ENCODE measurements around the gene TBC1D4.

DNA sequence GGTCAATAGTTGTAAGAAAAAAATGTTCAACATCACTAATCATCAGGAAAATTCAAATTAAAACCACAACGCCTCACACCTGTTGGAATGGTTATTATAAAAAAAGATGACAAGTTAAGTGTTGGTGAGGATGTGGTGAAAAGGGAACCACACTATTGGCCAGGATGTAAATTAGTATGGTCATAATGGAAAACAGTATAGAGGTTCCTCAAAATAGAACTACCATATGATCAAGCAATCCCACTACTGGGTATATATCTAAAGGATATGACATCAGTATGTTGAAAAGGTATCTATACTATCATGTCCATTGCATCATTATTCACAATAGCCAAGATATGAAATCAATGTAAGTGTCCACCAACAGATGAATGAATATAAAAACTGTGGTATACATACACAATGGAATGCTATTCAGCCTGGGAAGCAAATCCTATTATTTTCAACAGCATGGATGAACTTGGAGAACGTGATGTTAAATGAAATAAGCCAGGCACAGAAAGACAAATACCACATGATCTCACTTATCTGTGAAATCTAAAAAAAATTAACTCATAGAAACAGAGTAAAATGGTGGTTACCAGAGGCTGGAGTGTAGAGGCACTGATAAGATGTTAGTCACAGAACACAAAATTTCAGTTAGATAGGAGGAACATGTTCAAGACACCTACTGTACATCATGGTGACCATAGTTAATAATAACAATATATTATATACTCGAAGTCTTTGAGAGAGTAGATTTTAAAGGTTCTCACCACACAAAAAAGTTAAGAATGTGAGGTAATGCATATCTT is 56.6 kb downstream of the TBC1D4 start:
- TF ChIP-seq, protein P1, sequence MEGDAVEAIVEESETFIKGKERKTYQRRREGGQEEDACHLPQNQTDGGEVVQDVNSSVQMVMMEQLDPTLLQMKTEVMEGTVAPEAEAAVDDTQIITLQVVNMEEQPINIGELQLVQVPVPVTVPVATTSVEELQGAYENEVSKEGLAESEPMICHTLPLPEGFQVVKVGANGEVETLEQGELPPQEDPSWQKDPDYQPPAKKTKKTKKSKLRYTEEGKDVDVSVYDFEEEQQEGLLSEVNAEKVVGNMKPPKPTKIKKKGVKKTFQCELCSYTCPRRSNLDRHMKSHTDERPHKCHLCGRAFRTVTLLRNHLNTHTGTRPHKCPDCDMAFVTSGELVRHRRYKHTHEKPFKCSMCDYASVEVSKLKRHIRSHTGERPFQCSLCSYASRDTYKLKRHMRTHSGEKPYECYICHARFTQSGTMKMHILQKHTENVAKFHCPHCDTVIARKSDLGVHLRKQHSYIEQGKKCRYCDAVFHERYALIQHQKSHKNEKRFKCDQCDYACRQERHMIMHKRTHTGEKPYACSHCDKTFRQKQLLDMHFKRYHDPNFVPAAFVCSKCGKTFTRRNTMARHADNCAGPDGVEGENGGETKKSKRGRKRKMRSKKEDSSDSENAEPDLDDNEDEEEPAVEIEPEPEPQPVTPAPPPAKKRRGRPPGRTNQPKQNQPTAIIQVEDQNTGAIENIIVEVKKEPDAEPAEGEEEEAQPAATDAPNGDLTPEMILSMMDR (IDR thresholded peaks at IDR 0.05) = no peak
- no peak for TF ChIP-seq POLR2A (IDR thresholded peaks at IDR 0.05)

Data from right lobe of liver (tissue), 4 donors.